Right atrium auricular region (tissue), 2 donors: ENCODE data around the gene DONSON. TPM values are rescaled to one million over a fixed set of nuclear protein-coding genes. Genes with fewer than 3 reads are reported as not detected.
"Not testable (repeated sequence)": the region's sequence is repeated elsewhere in the genome, so short reads cannot be mapped to it uniquely, and the experiment has no call there.

ENCODE experiments used
- DNase-seq: peaks from one replicate; pipeline ENCODE4 v3.0.0-alpha.2; 2019; ENCODE audit warnings: low spot score
- H3K27ac ChIP-seq, 2 donors: fragments of 200-600 bp; sonication (generic); 1 replicate in 1 of 2; 2 replicates in 1 of 2; pipeline ENCODE4 v1.5.1; 2016 to 2019
- H3K27me3 ChIP-seq, 2 donors: fragments of 200-600 bp; sonication (generic); one replicate each; pipeline versions ENCODE4 v1.5.1 to v1.6.0; 2017 to 2019
- H3K36me3 ChIP-seq: fragments of 200-600 bp; sonication (generic); one replicate; pipeline ENCODE4 v1.5.1; 2016
- H3K4me1 ChIP-seq, 2 donors: fragments of 200-600 bp; sonication (generic); one replicate each; pipeline versions ENCODE4 v1.5.1 to v1.6.0; 2017 to 2019
- H3K4me3 ChIP-seq, 2 donors: fragments of 200-600 bp; sonication (generic); 1 replicate in 1 of 2; 2 replicates in 1 of 2; pipeline ENCODE4 v1.5.1; 2017 to 2019; ENCODE audit warnings: mild to moderate bottlenecking in 1 of 2, moderate library complexity in 1 of 2
- H3K9me3 ChIP-seq, 2 donors: fragments of 200-600 bp; sonication (generic); one replicate each; pipeline ENCODE4 v1.5.1; 2019
- CTCF ChIP-seq, 2 donors: fragments of 200-600 bp; sonication (generic); IDR thresholded peaks; one replicate each; pipeline ENCODE4 v1.5.1; 2019; ENCODE audit warnings: antibody characterized with exemption in 2 of 2
- total RNA-seq, 2 donors: library from RNA; depleted of rRNA; stranded (reverse); fragments of >200 nt; gene quantifications; one replicate each; pipeline ENCODE4 v1.1.0, GENCODE V29; 2016

The DONSON gene
- total RNA-seq, 2 donors from 2014 or later = 3.3 to 3.5 TPM

GRCh38 chr21:33584455-33584854 lies 4.0 kb downstream of the DONSON start:
- no peak overlapping the region for H3K4me3 ChIP-seq
- H3K27ac ChIP-seq = no peak overlapping the region
- H3K4me1 ChIP-seq = peaks cover 0 to 9% of the 10 kb centered on the region in 2 donors
- no peak for DNase-seq
- TF ChIP-seq CTCF (IDR thresholded peaks at IDR 0.05) = no peak
- no peaks in the 10 kb centered on the region for H3K9me3 ChIP-seq
- H3K27me3 ChIP-seq = no peaks in the 10 kb centered on the region
- no peaks in the 10 kb centered on the region for H3K36me3 ChIP-seq

GRCh38 chr21:33578959-33579542 lies 9.4 kb downstream of the DONSON start:
- Histone ChIP-seq H3K27me3 (no peaks in the 10 kb centered on the region), H3K4me1 (no peaks in the 10 kb centered on the region), H3K27ac (no peak overlapping the region), H3K4me3 (no peak overlapping the region), H3K9me3 (no peaks in the 10 kb centered on the region), H3K36me3 (peaks cover 40% of the 10 kb centered on the region)
- no peak for TF ChIP-seq CTCF (IDR thresholded peaks at IDR 0.05)
- DNase-seq = no peak

- Histone ChIP-seq H3K4me1 (no peaks in the 10 kb centered on the region), H3K4me3 (no peak overlapping the region), H3K36me3 (peaks cover 48% of the 10 kb centered on the region), H3K27ac (no peak overlapping the region), H3K27me3 (no peaks in the 10 kb centered on the region), H3K9me3 (no peaks in the 10 kb centered on the region)
- TF ChIP-seq CTCF (IDR thresholded peaks at IDR 0.05) = no peak
- DNase-seq = no peak
Observed at GRCh38 chr21:33578214-33578613, 10.3 kb downstream of the DONSON start.

GRCh38 chr21:33576741-33577141 lies 11.7 kb downstream of the DONSON start:
- not testable (repeated sequence) for H3K4me1 ChIP-seq, H3K27me3 ChIP-seq, H3K27ac ChIP-seq, H3K4me3 ChIP-seq, DNase-seq, H3K9me3 ChIP-seq
- peaks cover 63% of the 10 kb centered on the region for H3K36me3 ChIP-seq

- Histone ChIP-seq H3K27ac (no peak overlapping the region), H3K4me3 (no peak overlapping the region), H3K27me3 (no peaks in the 10 kb centered on the region), H3K36me3 (peaks cover 85% of the 10 kb centered on the region), H3K9me3 (no peaks in the 10 kb centered on the region), H3K4me1 (no peaks in the 10 kb centered on the region)
- no peak for TF ChIP-seq CTCF (IDR thresholded peaks at IDR 0.05)
- no peak for DNase-seq
Observed at GRCh38 chr21:33572350-33572749, 16.1 kb downstream of the DONSON start.

GRCh38 chr21:33569991-33570390 lies 18.5 kb downstream of the DONSON start:
- H3K36me3 ChIP-seq = peaks cover 70% of the 10 kb centered on the region
- TF ChIP-seq CTCF (IDR thresholded peaks at IDR 0.05) = no peak
- no peak for DNase-seq
- H3K27me3 ChIP-seq = no peaks in the 10 kb centered on the region
- no peaks in the 10 kb centered on the region for H3K4me1 ChIP-seq
- no peak overlapping the region for H3K27ac ChIP-seq
- H3K9me3 ChIP-seq = no peaks in the 10 kb centered on the region
- H3K4me3 ChIP-seq = no peak overlapping the region
